ENCODE results near the gene ADAMTS16.

DNA sequence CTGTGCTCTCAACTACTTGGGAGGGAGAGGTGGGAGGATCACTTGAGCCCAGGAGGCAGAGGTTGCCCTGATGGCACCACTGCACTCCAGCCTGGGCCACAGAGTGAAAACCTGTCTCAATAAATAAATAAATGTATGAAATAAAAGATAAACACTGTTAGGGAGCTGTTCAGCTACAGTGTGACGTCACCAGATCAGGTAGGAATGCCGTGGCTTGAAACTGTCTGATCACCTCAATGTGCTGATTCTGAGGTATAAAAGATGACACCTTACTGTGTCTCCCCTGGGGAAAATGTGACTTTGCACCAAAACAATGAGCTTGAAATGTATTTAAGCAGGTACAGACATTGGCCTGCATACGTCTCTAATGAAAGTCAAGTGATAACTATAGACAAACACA, 133.3 kb downstream of the ADAMTS16 start:
- TF ChIP-seq CTBP1 (IDR thresholded peaks at IDR 0.05; ENCODE audit: borderline replicate concordance) (no peak), FOXK2 (IDR thresholded peaks at IDR 0.05) (no peak), SUZ12 (IDR thresholded peaks at IDR 0.05) (no peak), TARDBP (IDR thresholded peaks at IDR 0.05) (no peak)
